PC-3 (cell line): Measurements from ENCODE around the gene IL11RA.

Source experiments
- EZH2 ChIP-seq: fragments of 300-600 bp; sonication (generic); IDR thresholded peaks from one replicate; pipeline ENCODE4 v1.6.1; 2017; ENCODE audit warnings: antibody characterized with exemption, mild to moderate bottlenecking, low read length; ENCODE audit not compliant: unreplicated experiment
- TF ChIP-seq, protein P1 (sequence below): fragments of 300-600 bp; sonication (generic); conservative IDR thresholded peaks from 2 replicates; pipeline ENCODE4 v1.5.1; 2017; ENCODE audit warnings: antibody characterized with exemption, low read depth, mild to moderate bottlenecking, low read length

DNA sequence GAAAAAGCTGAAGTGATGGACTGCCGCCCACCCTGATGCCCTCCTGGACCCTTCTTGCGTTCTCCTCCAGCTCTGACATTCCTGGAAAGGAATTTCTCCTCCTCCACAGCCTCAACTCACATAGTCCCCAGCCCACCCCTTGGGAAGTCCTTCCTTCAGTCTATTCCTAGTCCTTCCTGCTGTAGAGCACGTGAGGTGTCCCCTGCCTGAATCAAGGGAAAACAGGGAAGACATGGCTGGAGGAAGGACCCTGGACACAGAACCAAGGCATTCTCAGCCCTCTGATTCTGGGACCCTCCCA lies 26.8 kb upstream of the IL11RA start:
- TF ChIP-seq, protein P1, sequence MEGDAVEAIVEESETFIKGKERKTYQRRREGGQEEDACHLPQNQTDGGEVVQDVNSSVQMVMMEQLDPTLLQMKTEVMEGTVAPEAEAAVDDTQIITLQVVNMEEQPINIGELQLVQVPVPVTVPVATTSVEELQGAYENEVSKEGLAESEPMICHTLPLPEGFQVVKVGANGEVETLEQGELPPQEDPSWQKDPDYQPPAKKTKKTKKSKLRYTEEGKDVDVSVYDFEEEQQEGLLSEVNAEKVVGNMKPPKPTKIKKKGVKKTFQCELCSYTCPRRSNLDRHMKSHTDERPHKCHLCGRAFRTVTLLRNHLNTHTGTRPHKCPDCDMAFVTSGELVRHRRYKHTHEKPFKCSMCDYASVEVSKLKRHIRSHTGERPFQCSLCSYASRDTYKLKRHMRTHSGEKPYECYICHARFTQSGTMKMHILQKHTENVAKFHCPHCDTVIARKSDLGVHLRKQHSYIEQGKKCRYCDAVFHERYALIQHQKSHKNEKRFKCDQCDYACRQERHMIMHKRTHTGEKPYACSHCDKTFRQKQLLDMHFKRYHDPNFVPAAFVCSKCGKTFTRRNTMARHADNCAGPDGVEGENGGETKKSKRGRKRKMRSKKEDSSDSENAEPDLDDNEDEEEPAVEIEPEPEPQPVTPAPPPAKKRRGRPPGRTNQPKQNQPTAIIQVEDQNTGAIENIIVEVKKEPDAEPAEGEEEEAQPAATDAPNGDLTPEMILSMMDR, result no peak
- TF ChIP-seq EZH2, result no peak
